Activated T-helper 1 cell treated with anti-CD3 and anti-CD28 coated beads, Interleukin-12 subunit alpha, Interleukin-12 subunit beta, Interleukin-2, Interleukin-4 antibody, amounts not matched to agents 30 ng/mL and 10 ng/mL and 1 ng/mL, durations not matched to agents 14 hours and 24 hours and 36 hours (primary cell): ENCODE data around the gene GGCT. TPM values are rescaled to one million over a fixed set of nuclear protein-coding genes. Genes with fewer than 3 reads are reported as not detected.
"Not testable (repeated sequence)": the region's sequence is repeated elsewhere in the genome, so short reads cannot be mapped to it uniquely, and the experiment has no call there.

Experiments used
- DNase-seq: peaks from one replicate; pipeline ENCODE4 v3.0.0; 2021; ENCODE audit warnings: low spot score
- H3K27ac Mint-ChIP-seq: one replicate; pipeline ENCODE4 v1.8.0; 2021; ENCODE audit warnings: mild to moderate bottlenecking, mixed read lengths
- H3K27me3 Mint-ChIP-seq: one replicate; pipeline ENCODE4 v1.8.0; 2022; ENCODE audit warnings: mild to moderate bottlenecking, moderate library complexity, mixed read lengths; ENCODE audit not compliant: insufficient read depth
- H3K36me3 Mint-ChIP-seq: one replicate; pipeline ENCODE4 v1.8.0; 2021; ENCODE audit warnings: low read depth, mixed read lengths
- H3K4me1 Mint-ChIP-seq: one replicate; pipeline ENCODE4 v1.8.0; 2021; ENCODE audit warnings: low read depth, mixed read lengths
- H3K4me3 Mint-ChIP-seq: one replicate; pipeline ENCODE4 v1.8.0; 2021; ENCODE audit warnings: mild to moderate bottlenecking, moderate library complexity, mixed read lengths
- H3K9me3 Mint-ChIP-seq: one replicate; pipeline ENCODE4 v1.8.0; 2021; ENCODE audit warnings: mixed read lengths
- intact Hi-C: fragments of 100-400 bp; cut with micrococcal nuclease; formaldehyde crosslinking; loops from one replicate; pipeline ENCODE4 v1.15.1; 2024
- total RNA-seq: library from RNA; stranded (reverse); gene quantifications from 2 replicates; pipeline ENCODE4 v1.2.3, GENCODE V29; 2022

Gene GGCT
- total RNA-seq, 1 donor from 2014 or later = 75.4 TPM

DNA sequence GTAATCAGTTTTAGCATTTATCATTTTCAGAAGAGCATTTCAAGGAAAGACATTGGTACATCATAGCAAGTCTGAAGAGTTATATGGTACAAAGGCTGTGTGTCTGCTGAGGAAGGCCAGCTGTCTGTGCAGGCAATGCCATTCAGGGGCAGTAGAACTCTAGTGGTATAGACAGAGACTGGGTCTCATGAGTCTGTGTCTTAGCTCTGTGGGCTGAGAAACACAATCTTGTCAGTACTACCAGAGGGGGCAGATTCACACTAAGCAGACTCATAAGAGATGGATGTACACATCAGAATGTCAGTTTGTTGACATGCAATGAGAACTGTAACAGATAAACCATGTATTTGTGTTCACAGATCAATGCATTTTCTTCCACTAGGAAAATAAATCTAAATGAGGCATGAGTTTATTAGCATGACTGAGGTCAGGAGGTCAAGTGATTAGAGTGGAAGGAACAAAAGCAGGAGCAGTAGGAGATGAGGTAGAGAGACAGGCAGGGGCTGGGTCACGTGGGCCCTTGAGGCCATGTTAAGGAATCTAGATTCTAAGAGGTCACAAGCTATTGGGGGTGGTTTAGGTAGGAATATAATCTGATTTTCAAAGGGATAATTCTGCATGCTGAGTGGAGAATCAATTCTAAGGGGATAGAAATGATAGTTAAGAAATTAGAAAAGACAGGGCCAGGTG lies 7.5 kb upstream of the GGCT start:
- no peak overlapping the region for H3K27ac Mint-ChIP-seq
- peaks cover 3% of the 10 kb centered on the region for H3K36me3 Mint-ChIP-seq
- intact Hi-C loops = no loop called here
- no peaks in the 10 kb centered on the region for H3K4me1 Mint-ChIP-seq
- no peak for DNase-seq
- H3K4me3 Mint-ChIP-seq = no peak overlapping the region
- H3K9me3 Mint-ChIP-seq = peaks cover 4% of the 10 kb centered on the region
- H3K27me3 Mint-ChIP-seq = no peaks in the 10 kb centered on the region

DNA sequence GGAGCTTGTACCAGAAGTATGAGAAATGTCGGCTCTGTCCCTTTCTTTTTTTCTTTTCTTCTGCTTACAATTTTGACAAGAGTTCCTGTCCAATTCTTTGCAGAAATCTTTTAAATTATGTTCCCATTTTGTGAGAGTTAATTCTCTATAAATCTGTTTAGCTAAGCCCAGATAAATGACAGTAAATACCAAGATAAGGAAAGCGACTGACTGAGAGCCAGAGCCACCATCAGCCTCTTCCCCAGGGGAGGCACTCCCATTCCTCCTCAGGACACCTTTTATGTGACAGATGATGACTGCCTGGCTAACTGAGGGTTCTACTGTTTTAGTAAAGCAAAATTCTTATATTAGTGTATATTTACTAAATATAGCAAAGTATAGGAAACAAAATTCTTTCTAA lies 6.9 kb upstream of the GGCT start:
- H3K36me3 Mint-ChIP-seq = peaks cover 3% of the 10 kb centered on the region
- DNase-seq = no peak
- H3K4me3 Mint-ChIP-seq = no peak overlapping the region
- no peaks in the 10 kb centered on the region for H3K27me3 Mint-ChIP-seq
- intact Hi-C loops = no loop called here
- no peak overlapping the region for H3K27ac Mint-ChIP-seq
- H3K4me1 Mint-ChIP-seq = no peaks in the 10 kb centered on the region
- H3K9me3 Mint-ChIP-seq = peaks cover 4% of the 10 kb centered on the region

DNA sequence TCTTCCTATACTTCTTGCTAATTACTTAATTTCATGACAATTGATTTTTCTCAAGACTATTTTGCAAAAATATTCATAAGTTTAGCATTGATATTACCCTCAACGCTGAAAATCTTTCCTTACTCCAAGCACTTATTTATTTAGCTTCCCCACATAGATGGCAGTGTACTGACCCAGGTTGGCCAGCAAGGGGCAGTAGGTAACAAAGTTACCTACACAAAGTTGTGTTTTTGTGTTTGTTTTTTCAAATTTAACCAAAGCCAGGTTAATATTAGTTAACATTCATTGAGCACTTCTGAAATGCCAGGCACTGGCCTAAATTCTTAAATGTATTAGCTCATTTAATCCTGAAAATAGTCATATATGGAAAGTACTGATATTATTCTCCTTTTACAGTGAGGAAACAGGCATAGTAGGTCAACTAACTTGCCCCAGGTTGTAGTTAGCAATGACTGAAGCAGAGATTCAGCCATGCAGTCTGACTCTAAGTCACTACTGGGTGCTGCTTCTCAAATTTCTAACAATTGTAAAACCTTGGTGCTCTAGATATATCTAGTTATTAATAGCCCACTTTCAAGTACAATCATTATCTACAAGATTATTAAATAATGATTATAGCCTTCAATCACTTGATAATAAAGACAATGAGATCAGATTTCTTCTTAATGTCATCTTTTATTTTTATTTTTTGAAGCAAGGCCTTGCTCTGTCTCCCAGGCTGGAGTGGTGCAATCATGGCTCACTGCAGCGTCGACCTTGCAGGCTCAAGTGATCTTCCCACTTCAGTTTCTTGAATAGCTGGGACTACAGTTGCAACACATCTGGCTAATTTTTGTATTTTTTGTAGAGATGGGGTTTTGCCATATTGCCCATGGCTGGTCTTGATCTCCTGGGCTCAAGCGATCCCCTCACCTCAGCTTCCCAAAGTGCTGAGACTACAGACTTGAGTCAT lies 5.8 kb upstream of the GGCT start:
- Mint-ChIP-seq H3K4me3 (no peak overlapping the region), H3K9me3 (peaks cover 4% of the 10 kb centered on the region), H3K27ac (no peak overlapping the region), H3K4me1 (peaks cover 5% of the 10 kb centered on the region), H3K27me3 (no peaks in the 10 kb centered on the region), H3K36me3 (peaks cover 4% of the 10 kb centered on the region)
- intact Hi-C loops = loop anchor here (1.0 kb wide), 2 partner anchors 54 to 230 kb away; no protein-coding TSS in a partner anchor
- DNase-seq = no peak

DNA sequence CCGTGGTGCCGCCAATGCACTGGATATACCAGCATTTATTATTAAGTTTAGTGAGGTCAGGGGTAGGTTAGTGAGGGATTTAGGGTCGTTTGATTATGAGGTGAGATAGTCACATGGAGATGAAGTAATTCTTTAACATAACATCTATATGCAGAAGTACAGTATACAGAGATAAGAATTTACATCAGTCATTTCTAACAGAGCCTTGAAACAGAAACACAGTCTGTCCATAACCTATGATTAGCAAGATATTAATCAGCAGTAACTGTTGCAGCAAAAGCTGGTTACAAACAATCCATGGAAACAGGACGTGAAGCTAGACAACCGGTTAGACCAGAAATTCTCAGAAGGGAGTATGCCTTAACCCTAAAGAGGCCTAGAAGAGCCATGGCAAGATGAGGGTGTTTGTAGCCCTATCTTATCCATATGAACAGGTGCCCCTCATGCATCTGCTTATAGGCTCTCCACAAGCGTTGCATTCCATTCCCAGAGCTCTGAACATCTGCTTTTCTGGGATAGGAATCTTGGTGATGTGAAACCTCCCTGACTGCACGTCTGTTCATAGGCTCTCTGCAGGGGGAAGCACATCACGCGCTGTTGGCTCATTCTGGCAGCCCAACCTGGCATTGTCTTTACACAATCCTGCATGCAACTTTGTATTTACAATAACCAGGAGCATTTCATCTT lies 4.7 kb upstream of the GGCT start:
- H3K4me3 Mint-ChIP-seq, H3K36me3 Mint-ChIP-seq, H3K27me3 Mint-ChIP-seq, DNase-seq, H3K9me3 Mint-ChIP-seq: not testable (repeated sequence)
- peak overlapping the region; percentile 50 for H3K27ac Mint-ChIP-seq
- intact Hi-C loops = loop anchor here (10.0 kb wide), 1 partner anchor 1985 kb away; the partner anchor contains the start of genes AVL9 and LSM5
- H3K4me1 Mint-ChIP-seq = peaks cover 10% of the 10 kb centered on the region

DNA sequence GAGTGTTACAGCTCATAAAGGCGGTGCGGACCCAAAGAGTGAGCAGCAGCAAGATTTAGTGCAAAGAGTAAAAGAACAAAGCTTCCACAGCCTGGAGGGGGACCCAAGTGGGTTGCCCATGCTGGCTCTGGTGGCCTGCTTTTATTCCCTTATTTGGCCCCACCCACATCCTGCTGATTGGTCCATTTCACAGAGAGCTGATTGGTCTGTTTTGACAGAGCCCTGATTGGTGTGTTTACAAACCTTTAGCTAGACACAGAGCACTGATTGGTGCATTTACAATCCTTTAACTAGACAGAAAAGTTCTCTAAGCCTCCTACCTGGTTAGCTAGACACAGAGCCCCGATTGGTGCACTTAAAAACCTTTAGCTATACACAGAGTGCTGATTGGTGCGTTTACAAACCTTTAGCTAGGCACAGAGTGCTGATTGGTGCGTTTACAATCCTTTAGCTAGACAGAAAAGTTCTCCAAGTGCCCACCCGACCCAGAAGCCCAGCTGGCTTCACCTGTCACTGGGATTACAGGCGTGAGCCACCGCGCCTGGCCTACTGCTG lies 2.8 kb upstream of the GGCT start:
- H3K9me3 Mint-ChIP-seq, DNase-seq, H3K27ac Mint-ChIP-seq, H3K27me3 Mint-ChIP-seq, H3K36me3 Mint-ChIP-seq: not testable (repeated sequence)
- intact Hi-C loops = loop anchor here (10.0 kb wide), 1 partner anchor 1987 kb away; the partner anchor contains the start of genes AVL9 and LSM5
- peaks cover 26% of the 10 kb centered on the region for H3K4me1 Mint-ChIP-seq
- peak overlapping the region; percentile 38 for H3K4me3 Mint-ChIP-seq

DNA sequence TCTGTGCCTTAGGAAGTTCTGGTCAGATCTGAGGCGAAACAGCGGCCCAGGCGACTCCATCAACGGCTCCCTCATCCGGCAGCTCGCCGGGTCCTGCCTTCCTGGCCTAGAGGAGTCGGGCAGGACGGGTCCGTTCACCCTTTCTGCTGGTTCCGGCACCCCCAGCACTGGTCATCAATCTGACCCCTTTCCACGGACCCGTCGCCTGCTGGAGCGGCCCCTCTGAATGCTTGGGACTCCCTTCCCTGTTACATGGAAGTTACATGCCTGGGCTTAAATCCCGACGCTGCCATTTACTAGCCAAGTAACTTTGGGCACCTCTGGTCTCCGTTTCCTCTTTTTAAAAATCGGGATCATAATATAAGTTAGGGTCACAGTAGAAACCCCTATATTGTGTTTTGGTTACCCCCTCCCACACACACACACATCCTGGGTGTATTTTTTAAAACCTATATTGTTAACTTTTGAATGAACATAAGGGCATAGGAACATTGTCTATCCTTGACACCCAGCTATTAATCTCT lies 607 bp upstream of the GGCT start:
- intact Hi-C loops = loop anchor here (1.0 to 10.0 kb wide), 5 partner anchors 156 to 1990 kb away; partner anchors contain the start of genes AVL9, LSM5, MINDY4 and MTURN
- Mint-ChIP-seq H3K4me3 (peak overlapping the region; percentile 87), H3K27ac (peak overlapping the region; percentile 89), H3K9me3 (peaks cover 4% of the 10 kb centered on the region), H3K27me3 (no peaks in the 10 kb centered on the region), H3K36me3 (peaks cover 22% of the 10 kb centered on the region), H3K4me1 (peaks cover 47% of the 10 kb centered on the region)
- DNase-seq = no peak

DNA sequence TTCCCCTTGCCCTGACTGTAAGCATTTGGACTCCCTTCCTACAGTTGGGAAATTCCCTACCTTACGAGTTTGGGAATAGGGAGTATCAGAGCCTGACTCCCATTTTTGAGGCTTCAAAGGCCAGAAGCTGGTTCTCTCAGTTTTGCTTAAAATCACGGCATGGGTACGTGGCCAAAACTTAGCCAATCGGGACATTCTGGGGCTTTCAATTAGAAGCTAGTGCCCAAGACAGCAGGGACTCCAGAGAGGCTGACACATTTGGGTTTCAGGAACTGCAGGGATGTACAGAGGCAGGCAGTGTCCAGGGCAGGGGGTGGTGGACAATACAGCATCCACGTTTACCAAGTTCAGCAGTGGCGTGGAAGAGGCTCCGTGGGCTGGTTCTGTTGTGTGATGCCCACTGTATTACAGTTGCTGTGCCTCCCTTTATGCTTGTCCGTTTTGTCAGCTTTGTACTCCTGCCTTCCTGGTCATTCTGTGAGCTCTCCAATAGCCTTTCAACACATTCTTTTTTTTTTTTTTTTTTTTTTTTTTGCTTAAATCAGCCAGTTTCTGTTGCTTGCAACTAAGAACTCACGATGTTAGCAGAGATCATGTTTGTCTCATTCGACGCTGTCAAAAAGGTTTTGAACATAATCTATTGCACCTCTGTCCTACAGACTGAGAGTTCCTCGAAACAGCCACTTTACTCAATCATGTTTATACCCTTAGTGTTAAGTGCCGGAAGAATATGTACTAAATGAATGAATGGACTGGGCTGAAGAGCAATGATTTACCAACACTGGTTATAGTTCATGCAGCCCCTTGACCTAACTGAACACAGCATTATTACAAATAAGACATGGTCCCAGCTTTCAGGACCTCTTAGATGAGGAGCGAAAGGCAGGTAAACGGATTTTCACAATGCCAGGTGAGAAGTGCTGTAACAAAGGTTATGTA lies 1.1 kb downstream of the GGCT start:
- H3K27ac Mint-ChIP-seq = peak overlapping the region; percentile 68
- H3K4me3 Mint-ChIP-seq = peak overlapping the region; percentile 87
- peaks cover 31% of the 10 kb centered on the region for H3K36me3 Mint-ChIP-seq
- no peak for DNase-seq
- H3K9me3 Mint-ChIP-seq = peaks cover 4% of the 10 kb centered on the region
- no peaks in the 10 kb centered on the region for H3K27me3 Mint-ChIP-seq
- intact Hi-C loops = loop anchor here (1.0 to 10.0 kb wide), 8 partner anchors 25 to 1991 kb away; partner anchors contain the start of genes AVL9, GARS1, LSM5 and NOD1
- H3K4me1 Mint-ChIP-seq = peaks cover 53% of the 10 kb centered on the region

DNA sequence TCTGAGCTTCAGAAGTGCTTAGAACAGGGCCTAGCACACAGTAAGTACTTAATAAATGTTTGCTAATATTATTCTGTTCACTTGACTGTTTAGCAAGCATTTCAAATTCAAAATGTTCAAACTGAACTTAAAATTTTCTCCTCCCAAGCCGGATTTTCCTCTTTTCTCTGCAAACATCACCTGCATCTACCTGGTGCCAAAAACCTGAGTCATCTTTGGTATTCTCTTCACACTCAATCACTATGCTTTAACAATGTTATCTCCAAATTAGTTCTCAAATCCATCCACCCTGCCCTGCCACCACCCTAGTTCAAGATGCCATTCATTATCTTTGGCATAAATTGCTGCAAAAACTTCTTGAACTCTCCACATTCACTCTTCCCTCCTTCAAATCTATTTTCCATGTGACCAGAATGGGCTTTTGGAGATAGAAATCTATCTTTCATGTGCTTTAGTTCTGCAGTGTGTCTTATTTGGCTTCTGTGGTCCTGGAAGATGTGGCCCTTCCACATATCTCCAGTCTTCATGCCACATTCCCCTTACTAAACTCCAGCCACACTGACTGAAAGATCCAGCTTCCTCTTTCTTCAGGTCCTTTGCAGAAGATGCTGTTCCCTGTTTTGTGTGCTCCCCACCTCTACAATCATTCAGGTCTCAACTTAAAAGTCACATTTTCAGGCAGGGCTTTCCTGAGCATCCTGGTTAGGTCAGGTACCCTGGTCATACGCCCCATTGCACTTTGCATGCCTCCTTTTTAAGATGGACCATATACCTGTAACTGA lies 2.0 kb downstream of the GGCT start:
- H3K27ac Mint-ChIP-seq = peak overlapping the region; percentile 24
- H3K27me3 Mint-ChIP-seq = no peaks in the 10 kb centered on the region
- peaks cover 53% of the 10 kb centered on the region for H3K4me1 Mint-ChIP-seq
- no peak for DNase-seq
- H3K4me3 Mint-ChIP-seq = peak overlapping the region; percentile 87
- H3K36me3 Mint-ChIP-seq = peaks cover 30% of the 10 kb centered on the region
- H3K9me3 Mint-ChIP-seq = no peaks in the 10 kb centered on the region
- intact Hi-C loops = loop anchor here (10.0 kb wide), 1 partner anchor 1992 kb away; the partner anchor contains the start of genes AVL9 and LSM5

DNA sequence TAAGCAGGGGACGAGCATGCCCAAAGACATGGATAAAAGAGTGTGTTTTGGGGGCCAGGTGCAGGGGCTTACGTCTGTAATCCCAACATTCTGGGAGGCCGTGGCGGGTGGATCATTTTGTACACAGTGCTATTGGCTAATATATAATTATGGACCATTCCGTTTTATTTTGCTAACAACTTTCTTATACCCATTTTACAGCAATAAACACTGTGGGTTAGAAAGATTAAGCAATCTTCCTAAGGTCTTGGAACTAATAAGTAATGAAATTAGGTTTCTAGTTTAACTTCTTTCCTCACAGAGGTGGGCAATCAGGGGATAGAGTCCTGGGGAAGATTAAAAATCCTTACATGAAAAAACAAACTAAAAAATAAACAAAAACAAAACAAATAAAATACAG lies 3.4 kb downstream of the GGCT start:
- DNase-seq = no peak
- H3K36me3 Mint-ChIP-seq = peaks cover 39% of the 10 kb centered on the region
- H3K27ac Mint-ChIP-seq = no peak overlapping the region
- intact Hi-C loops = loop anchor here (10.0 kb wide), 1 partner anchor 1994 kb away; the partner anchor contains the start of genes AVL9 and LSM5
- peaks cover 53% of the 10 kb centered on the region for H3K4me1 Mint-ChIP-seq
- no peak overlapping the region for H3K4me3 Mint-ChIP-seq
- no peaks in the 10 kb centered on the region for H3K9me3 Mint-ChIP-seq
- no peaks in the 10 kb centered on the region for H3K27me3 Mint-ChIP-seq

DNA sequence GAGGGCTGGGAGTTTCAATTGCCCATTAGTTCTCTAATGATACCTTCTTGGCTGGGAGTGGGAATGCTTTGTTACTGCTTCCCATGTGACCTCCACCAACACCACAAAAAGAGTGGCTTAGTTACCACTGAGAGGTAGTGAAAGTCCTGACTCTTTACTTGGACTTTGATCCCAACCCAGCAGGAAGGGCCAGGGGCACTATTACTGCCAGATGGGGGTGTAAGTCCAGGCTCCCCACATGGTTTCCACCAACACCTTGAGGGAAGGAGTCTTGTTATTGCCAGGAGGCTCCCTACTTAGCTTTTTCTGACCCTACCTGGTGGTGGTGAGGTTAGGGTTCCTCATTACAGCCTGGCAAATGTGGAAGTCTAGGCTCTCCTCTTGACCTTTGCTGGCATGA lies 11.4 kb downstream of the GGCT start:
- peaks cover 20% of the 10 kb centered on the region for H3K9me3 Mint-ChIP-seq
- peaks cover 20% of the 10 kb centered on the region for H3K36me3 Mint-ChIP-seq
- intact Hi-C loops = no loop called here
- peaks cover 28% of the 10 kb centered on the region for H3K27me3 Mint-ChIP-seq
- no peak for DNase-seq
- no peak overlapping the region for H3K27ac Mint-ChIP-seq
- H3K4me3 Mint-ChIP-seq = no peak overlapping the region
- no peaks in the 10 kb centered on the region for H3K4me1 Mint-ChIP-seq

DNA sequence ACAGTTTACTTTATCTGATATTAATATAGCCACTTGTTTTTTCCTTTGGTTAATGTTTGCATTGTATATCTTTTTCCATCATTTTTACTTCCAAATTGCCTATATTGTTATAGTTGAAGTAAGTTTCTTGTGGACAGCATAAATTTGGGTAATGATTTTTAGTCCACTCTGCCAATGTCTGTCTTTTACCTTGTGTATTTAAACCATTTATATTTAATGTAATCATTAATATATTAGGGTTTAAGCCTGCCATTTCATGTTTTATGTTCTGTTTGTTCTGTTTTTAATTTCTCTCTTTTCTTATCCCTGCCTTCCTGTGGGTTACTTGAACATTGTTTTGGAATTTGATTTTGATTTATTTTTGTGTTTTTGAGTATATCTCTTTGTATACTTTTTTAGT lies 13.2 kb downstream of the GGCT start:
- no peak for DNase-seq
- H3K27me3 Mint-ChIP-seq = peaks cover 28% of the 10 kb centered on the region
- peaks cover 20% of the 10 kb centered on the region for H3K9me3 Mint-ChIP-seq
- no peak overlapping the region for H3K4me3 Mint-ChIP-seq
- intact Hi-C loops = no loop called here
- no peak overlapping the region for H3K27ac Mint-ChIP-seq
- H3K36me3 Mint-ChIP-seq = peaks cover 13% of the 10 kb centered on the region
- no peaks in the 10 kb centered on the region for H3K4me1 Mint-ChIP-seq
